HL-60/S4 (cell line): ENCODE results near the gene STXBP2.
"Not testable (repeated sequence)": the region's sequence is repeated elsewhere in the genome, so short reads cannot be mapped to it uniquely, and the experiment has no call there.

ENCODE experiments used
- in situ Hi-C: fragments of 300-500 bp; cut with MboI; formaldehyde crosslinking; loops from 2 replicates; pipeline ENCODE4 v1.14.3; 2022; ENCODE audit warnings: low sequenced_read_pairs

STXBP2 gene

GRCh38 chr19:7631577-7631976 lies 5.3 kb upstream of the STXBP2 start:
- in situ Hi-C loops = no loop called here

GRCh38 chr19:7632340-7633203 lies 4.3 kb upstream of the STXBP2 start:
- in situ Hi-C loops = no loop called here

- in situ Hi-C loops = no loop called here
Measured at GRCh38 chr19:7633698-7634097, 3.2 kb upstream of the STXBP2 start, which contains the start of gene PCP2. TSS of gene PCP2 (minus strand) at chr19:7633719. CDS start at chr19:7633457, 262 bp downstream.

DNA sequence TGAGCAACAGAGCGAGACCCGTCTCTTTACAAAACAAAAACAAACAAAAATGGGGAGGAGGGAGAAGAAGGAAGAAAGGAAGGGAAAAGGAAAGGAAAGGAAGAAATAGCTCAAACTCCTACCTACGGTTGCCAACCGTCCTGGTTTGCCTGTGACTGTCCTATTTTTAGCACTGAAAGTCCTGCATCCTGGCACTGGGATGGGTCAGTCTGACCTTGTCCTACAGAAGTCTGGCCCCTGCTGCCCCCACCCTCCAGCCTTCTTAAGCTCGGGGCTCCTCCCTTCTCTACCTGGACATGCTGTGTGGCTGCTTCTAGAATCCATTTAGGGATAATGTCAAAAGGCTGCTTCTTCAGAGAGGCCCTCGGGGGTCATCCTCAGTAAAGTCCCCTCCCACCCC lies 1.2 kb upstream of the STXBP2 start:
- in situ Hi-C loops = no loop called here

- in situ Hi-C loops = no loop called here
Measured at GRCh38 chr19:7636317-7636690, 606 bp upstream of the STXBP2 start.

DNA sequence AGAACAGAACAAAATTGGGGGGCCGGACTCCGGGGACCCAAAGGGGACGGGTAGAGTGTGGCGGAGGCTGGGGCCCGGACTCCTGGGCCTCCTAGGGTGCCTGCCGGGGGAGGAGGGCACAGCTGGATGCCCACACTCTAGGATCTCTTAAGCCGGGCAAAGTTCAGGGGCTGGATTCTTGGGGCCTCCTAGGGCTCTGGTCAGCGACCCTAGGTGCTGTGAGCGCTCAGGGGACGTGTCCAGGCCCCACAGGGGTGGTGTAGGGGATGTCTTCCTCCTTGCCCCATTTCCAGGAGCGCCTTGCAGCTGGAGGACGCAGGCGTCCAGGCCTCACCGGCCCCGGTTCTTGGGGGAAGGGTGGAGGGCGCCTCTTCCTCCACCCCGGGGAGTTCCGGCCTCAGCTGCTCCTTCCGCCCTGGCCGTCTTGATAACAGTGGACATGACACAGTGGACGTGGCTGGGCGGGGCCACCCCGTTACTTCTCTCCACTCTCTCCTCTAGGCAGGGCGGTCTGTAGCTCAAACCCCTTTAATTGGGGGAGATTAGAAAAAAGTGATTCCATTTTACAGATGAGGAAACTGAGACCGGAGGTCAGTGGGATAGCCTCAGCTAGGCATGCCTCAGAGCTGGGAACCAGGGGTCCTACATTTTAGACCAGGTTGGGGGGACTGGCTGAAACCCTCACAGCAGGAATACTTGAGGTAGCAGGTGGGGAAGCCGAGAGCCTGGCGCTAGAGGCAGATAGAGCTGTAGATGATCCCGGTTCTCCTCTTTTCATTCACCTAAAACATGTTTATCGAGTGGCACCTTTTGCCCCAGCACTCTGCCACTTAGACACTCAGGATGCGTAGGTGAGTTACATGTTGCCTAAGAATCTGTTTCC lies 705 bp downstream of the STXBP2 start:
- in situ Hi-C loops = no loop called here

DNA sequence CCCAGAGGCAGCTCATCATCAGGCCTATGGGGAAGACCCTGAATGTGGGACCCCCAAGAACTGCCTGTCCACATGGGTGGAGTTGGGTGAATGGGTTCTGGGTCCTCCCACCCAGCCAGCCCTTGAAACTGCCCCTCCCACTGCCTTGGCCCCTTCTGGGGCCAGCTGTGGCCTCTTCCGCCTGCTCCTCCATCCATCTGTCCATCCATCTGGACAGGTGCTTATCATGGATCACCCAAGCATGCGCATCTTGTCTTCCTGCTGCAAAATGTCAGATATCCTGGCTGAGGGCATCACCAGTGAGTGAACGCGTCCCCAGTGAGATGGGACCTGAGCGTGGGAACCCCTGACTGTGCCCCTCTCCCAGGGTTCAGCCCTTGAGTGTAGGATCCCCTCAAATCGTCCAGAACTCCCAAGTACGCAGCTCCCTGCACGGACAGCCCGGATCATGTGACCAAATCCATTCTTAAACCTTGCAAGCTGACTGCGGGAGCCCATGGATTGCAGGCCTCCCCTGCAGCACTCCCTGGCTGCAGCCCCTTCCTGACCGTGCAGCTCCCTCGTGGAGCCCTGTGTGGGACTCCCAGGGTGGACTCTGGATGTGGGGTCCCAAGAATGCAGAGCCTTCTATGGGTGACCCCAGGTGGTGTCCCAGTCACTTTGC lies 2.0 kb downstream of the STXBP2 start:
- in situ Hi-C loops = no loop called here

DNA sequence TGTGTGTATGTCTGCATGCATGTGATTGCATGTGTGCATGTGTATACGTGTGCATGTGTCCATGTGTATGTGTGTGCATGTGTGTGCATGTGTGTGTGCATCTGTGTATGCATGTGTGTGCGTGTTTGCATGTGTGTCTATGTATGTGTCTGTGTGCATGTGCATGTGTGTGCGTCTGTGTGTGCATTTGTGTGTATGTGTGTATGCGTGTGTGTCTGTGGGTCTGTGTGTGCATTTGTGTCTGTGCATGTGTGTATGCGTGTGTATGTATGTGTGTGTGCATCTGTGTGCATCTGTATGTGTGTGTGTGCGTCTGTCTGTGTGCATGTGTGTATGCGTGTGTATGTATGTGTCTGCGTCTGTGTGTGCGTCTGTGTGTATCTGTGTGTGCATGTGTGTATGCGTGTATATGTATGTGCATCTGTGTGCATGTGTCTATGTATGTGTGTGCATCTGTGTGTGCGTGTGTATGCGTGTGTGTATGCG lies 3.0 kb downstream of the STXBP2 start:
- in situ Hi-C loops = no loop called here

DNA sequence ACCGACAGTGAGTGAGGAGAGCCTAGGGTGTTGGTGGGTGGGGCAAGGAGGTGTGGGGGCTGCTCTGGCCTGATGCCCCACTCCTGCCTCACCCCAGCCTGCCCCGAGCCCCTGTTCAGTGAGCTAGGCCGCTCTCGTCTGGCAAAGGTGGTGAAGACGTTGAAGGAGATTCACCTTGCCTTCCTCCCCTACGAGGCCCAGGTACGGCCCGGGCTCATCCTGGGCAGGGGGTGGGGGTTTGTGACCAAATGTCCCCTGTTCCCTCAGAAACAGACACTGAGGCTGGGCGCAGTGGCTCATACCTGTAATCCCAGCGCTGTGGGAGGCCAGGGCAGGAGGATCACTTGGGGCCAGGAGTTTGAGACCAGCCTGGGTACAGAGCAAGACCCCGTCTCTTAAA lies 3.9 kb downstream of the STXBP2 start:
- in situ Hi-C loops = no loop called here

DNA sequence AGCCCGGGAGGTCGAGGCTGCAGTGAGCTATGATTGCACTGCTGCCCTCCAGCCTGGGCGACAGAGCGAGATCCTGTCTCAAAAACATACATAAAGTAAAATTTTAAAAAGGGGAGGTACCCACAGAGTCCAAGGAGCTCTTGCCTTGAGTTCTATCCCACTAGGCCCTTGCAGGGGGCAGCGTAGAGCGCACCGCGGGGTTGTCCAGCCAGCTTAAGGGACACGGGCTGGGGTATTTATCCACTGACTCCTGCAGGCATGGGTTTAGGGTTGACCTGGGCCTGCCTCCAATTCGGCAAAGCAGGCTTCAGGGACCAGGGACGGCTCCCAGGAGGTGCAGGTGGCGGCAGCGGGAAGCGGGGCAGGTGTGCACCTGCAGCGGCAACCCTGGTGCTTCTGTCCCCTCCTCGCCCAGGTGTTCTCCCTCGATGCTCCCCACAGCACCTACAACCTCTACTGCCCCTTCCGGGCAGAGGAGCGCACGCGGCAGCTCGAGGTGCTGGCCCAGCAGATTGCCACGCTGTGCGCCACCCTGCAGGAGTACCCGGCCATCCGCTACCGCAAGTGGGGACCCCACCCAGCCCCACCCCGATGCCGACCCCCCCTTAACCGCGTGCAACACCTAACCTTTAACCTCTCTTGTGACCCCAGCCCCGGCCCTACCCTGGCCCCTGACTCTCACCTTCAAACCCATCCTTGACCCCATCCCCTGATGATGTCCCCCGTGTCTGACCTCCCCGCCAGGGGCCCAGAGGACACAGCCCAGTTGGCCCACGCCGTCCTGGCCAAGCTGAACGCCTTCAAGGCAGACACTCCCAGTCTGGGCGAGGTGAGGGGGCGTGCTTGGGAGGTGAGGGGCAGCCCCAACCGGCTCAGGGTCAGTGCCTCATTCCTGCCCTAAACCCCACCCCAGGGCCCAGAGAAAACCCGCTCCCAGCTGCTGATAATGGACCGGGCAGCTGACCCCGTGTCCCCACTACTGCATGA lies 4.7 kb downstream of the STXBP2 start:
- in situ Hi-C loops = no loop called here

DNA sequence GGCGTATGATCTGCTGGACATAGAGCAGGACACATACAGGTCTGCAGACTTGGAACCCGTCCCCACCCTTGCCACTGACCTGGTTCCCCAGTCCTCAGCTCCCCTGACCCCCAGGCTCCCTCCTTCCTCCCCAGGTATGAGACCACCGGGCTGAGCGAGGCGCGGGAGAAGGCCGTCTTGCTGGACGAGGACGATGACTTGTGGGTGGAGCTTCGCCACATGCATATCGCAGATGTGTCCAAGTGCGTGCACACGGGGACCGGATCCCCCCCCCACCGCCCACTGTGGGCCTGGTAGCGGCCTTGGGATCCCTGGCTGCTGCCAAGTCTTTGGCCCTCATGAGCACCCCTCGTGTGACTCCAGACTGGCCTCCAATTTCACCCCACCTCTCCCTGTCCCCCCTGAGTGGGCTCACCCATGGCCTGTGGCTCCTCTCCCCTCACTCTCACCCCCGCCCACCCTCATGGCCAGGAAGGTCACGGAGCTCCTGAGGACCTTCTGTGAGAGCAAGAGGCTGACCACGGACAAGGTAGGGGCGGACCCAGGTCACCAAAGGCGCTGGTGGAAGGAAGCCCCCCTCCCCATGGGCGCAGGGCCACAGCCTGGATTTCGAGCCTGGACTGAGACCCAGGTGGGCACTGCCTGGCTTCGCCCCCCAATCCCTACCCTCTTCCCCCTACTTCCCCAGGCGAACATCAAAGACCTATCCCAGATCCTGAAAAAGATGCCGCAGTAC lies 5.6 kb downstream of the STXBP2 start:
- in situ Hi-C loops = no loop called here

GRCh38 chr19:7643031-7643415 lies 6.1 kb downstream of the STXBP2 start:
- in situ Hi-C loops = no loop called here

- in situ Hi-C loops = not testable (repeated sequence)
Measured at GRCh38 chr19:7643629-7644549, 7.0 kb downstream of the STXBP2 start.

DNA sequence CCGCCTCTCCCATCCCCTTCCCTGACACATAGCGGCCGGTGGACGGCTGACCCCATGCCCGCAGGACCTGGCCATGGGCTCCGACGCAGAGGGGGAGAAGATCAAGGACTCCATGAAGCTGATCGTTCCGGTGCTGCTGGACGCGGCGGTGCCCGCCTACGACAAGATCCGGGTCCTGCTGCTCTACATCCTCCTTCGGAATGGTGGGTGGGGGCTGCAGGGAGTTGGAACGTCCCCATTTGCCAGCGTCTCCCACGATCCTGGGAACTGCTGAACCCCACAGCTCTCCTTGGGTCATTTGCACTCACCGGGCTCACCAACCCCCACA lies 7.6 kb downstream of the STXBP2 start:
- in situ Hi-C loops = no loop called here

- in situ Hi-C loops = no loop called here
Measured at GRCh38 chr19:7645163-7645562, 8.3 kb downstream of the STXBP2 start.

DNA sequence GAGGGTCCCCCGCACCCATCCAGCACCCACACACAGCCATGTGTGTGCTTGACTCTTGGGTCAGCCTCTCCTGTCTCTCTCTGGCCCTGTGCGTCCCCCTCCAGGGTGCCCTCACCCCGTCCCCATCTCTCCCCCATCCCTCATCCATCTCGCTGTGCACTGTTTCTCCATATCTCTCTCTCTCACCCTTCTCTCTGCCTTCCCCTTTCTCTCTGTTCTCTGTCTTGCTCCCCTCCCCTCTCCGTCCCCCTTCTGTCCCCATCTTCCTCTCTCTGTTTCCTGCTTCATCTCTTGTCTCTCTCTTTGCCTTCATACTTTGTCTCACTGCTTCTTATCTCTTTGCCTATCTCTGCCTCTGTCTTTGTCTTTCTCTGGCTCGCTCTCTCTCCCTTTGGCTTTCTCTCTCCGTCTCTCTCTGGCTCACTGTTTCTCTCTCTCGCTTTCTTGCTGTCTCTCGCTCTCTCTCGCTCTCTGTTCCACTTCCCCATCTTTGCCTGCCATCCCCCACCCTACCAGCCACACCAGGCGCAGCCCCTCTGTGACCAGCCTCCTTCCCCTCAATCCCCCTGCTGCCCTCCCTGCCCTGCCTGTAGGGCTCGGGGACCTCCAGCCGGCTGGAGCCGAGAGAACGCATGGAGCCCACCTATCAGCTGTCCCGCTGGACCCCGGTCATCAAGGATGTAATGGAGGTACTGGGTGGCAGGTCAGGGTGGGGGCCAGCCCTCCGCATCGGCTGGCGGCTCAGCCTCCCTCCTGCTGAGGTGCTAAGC lies 8.9 kb downstream of the STXBP2 start:
- in situ Hi-C loops = no loop called here

GRCh38 chr19:7646426-7646700 lies 9.5 kb downstream of the STXBP2 start:
- in situ Hi-C loops = no loop called here

- in situ Hi-C loops = no loop called here
Measured at GRCh38 chr19:7647156-7647555, 10.2 kb downstream of the STXBP2 start.
